WERI-Rb-1 (cell line): ENCODE results near the gene C12orf56.
"Not testable (repeated sequence)": the region's sequence is repeated elsewhere in the genome, so short reads cannot be mapped to it uniquely, and the experiment has no call there.

Experiments
- DNase-seq: peaks from one replicate; pipeline ENCODE4 v3.0.0-alpha.2; 2020
- H3K27ac ChIP-seq: fragments of 250-450 bp; sonication (Bioruptor Pico); 2 replicates; pipeline ENCODE4 v1.5.1; 2020; ENCODE audit warnings: mild to moderate bottlenecking, moderate library complexity
- H3K27me3 ChIP-seq: fragments of 250-450 bp; sonication (Bioruptor Pico); 2 replicates; pipeline ENCODE4 v1.5.1; 2021; ENCODE audit warnings: mild to moderate bottlenecking, low read depth, moderate library complexity; ENCODE audit not compliant: insufficient read depth, severe bottlenecking
- H3K36me3 ChIP-seq: fragments of 250-450 bp; sonication (Bioruptor Pico); 2 replicates; pipeline ENCODE4 v1.5.1; 2020; ENCODE audit warnings: mild to moderate bottlenecking, moderate library complexity
- H3K4me3 ChIP-seq: 2 replicates; pipeline ENCODE4 v1.5.1; 2011; ENCODE audit warnings: low read depth, mild to moderate bottlenecking, control low read depth, low read length
- H3K9me3 ChIP-seq: fragments of 250-450 bp; sonication (Bioruptor Pico); 2 replicates; pipeline ENCODE4 v1.5.1; 2021; ENCODE audit warnings: mild to moderate bottlenecking, moderate library complexity; ENCODE audit not compliant: severe bottlenecking
- CTCF ChIP-seq: IDR thresholded peaks from 2 replicates; pipeline ENCODE4 v1.5.1; 2011; ENCODE audit warnings: low read depth, mild to moderate bottlenecking, control low read depth, inconsistent platforms, low read length

The C12orf56 gene

GRCh38 chr12:64385019-64385418, 5.5 kb downstream of the C12orf56 start:
- Histone ChIP-seq H3K36me3 (no peaks in the 10 kb centered on the region), H3K4me3 (no peak overlapping the region), H3K27ac (no peak overlapping the region), H3K27me3 (no peaks in the 10 kb centered on the region), H3K9me3 (no peaks in the 10 kb centered on the region)
- no peak for DNase-seq
- TF ChIP-seq CTCF: no peak

GRCh38 chr12:64383675-64384074, 6.9 kb downstream of the C12orf56 start:
- TF ChIP-seq CTCF: no peak
- Histone ChIP-seq H3K27me3 (no peaks in the 10 kb centered on the region), H3K27ac (no peak overlapping the region), H3K36me3 (no peaks in the 10 kb centered on the region), H3K4me3 (no peak overlapping the region), H3K9me3 (peaks cover 2% of the 10 kb centered on the region)
- no peak for DNase-seq

- H3K36me3 ChIP-seq: no peaks in the 10 kb centered on the region
- DNase-seq: no peak
- H3K4me3 ChIP-seq: no peak overlapping the region
- no peak for TF ChIP-seq CTCF
- no peaks in the 10 kb centered on the region for H3K27me3 ChIP-seq
- H3K9me3 ChIP-seq: no peaks in the 10 kb centered on the region
- no peak overlapping the region for H3K27ac ChIP-seq
Measured at GRCh38 chr12:64362721-64363305, 27.7 kb downstream of the C12orf56 start.

- H3K4me3 ChIP-seq, H3K36me3 ChIP-seq, H3K27ac ChIP-seq, DNase-seq, H3K27me3 ChIP-seq, H3K9me3 ChIP-seq: not testable (repeated sequence)
Measured at GRCh38 chr12:64361173-64361572, 29.4 kb downstream of the C12orf56 start.

GRCh38 chr12:64356209-64356608, 34.3 kb downstream of the C12orf56 start:
- not testable (repeated sequence) for H3K27ac ChIP-seq, H3K36me3 ChIP-seq, DNase-seq, H3K4me3 ChIP-seq, H3K9me3 ChIP-seq, H3K27me3 ChIP-seq

GRCh38 chr12:64352181-64352580, 38.4 kb downstream of the C12orf56 start:
- DNase-seq: no peak
- no peaks in the 10 kb centered on the region for H3K36me3 ChIP-seq

More at GRCh38 chr12:64352181-64352580, 38.4 kb downstream of the C12orf56 start:
- no peaks in the 10 kb centered on the region for H3K27me3 ChIP-seq
- no peak overlapping the region for H3K4me3 ChIP-seq
- no peak overlapping the region for H3K27ac ChIP-seq
- peaks cover 8% of the 10 kb centered on the region for H3K9me3 ChIP-seq
- no peak for TF ChIP-seq CTCF
